HG03097 (cell line): Measurements from ENCODE around the gene RSRC2.
"Not testable (repeated sequence)": the region's sequence is repeated elsewhere in the genome, so short reads cannot be mapped to it uniquely, and the experiment has no call there.

Source experiments
- ATAC-seq: cut with Tn5 transposase; IDR thresholded peaks from one replicate; pipeline ENCODE4 v1.9.1; 2021; ENCODE audit not compliant: unreplicated experiment, low FRiP score

The RSRC2 gene

GRCh38 chr12:122487807-122488206 lies 38.9 kb downstream of the RSRC2 start:
- ATAC-seq = not testable (repeated sequence)

- no peak for ATAC-seq
Measured at GRCh38 chr12:122486805-122487426, 39.8 kb downstream of the RSRC2 start.

- ATAC-seq = not testable (repeated sequence)
Measured at GRCh38 chr12:122486360-122486759, 40.4 kb downstream of the RSRC2 start.

DNA sequence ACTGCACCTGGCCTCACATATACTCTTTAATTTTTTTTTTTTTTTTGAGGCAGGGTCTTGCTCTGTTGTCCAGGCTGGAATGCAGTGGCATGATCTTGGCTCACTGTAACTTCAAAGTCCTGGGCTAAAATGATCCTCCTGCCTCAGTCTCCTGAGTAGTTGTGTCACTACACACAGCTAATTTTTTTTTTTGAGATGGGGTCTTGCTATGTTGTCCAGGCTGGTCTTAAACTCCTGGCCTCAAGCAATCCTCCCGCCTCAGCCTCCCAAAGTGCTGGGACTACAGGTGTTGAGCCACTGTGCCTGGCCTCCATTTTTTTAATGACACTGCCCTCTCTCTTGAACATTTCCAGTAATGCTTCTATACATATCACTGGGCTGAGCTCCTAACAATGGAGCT lies 42.4 kb downstream of the RSRC2 start:
- not testable (repeated sequence) for ATAC-seq

- ATAC-seq = no peak
Measured at GRCh38 chr12:122483969-122484368, 42.8 kb downstream of the RSRC2 start.

- no peak for ATAC-seq
Measured at GRCh38 chr12:122481861-122482260, 44.9 kb downstream of the RSRC2 start.

DNA sequence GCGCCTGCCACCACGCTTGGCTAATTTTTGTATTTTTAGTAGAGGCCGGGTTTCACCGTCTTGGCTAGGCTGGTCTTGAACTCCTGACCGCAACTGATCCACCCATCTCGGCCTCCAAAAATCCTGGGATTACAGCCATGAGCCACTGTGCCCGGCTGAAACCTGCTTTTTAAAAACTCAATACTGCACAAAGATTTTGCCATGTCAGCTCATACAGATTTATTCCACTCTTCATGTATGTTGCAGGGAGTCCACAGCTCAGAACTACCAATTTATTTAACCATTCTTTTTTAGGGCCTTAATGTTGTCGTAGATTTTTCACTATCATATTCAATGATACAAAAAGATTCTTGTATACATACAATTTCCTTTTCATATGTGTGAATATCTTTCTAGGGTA lies 46.0 kb downstream of the RSRC2 start:
- no peak for ATAC-seq

- ATAC-seq = no peak
Measured at GRCh38 chr12:122474324-122474716, 52.4 kb downstream of the RSRC2 start.

DNA sequence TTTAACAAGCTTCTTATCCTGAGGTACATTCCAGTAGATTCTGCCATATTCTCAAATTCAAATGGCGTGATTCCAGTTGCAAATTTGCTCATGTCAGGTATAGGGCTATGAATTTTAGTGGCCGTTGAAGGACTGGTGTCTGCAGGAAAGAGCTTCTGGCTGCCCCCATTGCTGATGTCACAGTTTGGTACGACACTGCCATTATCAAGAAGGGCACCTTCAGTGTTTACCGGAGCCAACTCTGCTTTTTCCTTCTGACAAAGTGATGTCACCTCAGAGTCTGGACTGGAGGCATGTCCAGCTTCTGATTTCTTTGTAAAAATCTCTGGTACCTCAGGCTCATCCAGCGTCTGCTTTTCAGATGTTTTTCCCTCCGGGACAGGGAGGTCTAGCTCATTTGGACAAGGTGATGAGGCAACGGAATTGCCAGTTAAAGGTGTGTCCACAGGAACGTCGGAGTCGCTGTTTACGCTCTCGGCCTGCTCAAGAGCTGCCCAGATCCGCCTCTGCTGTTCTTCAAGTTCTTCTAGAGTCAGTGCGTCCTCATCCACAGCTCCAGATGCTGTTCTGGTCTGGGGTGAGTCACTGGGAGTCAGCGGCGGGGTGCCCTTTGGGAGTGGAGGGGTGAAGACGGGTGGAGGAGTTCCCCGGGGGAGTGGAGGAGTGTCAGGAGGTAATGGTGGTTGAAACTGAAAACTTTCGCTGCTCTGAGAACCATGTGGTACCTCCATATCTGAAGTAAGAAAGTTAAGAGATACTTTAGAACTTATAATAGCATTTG lies 53.0 kb downstream of the RSRC2 start:
- ATAC-seq = no peak

- no peak for ATAC-seq
Measured at GRCh38 chr12:122471324-122472226, 55.2 kb downstream of the RSRC2 start.

DNA sequence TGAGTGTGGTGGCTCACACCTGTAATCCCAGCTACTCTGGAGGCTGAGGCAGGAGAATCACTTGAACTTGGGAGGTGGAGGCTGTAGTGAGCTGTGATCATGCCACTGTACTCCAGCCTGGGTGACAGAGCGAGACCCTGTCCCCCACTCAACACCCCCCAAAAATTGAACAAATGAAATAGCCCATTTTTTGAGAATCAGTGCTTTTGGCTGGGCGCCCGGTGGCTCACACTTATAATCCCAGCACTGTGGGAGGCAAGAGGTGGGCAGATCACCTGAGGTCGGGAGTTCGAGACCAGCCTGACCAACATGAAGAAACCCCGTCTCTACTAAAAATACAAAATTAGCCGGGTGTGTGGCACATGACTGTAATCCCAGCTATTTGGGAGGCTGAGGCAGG lies 56.2 kb downstream of the RSRC2 start:
- not testable (repeated sequence) for ATAC-seq

GRCh38 chr12:122469856-122470255 lies 56.9 kb downstream of the RSRC2 start:
- ATAC-seq = not testable (repeated sequence)

DNA sequence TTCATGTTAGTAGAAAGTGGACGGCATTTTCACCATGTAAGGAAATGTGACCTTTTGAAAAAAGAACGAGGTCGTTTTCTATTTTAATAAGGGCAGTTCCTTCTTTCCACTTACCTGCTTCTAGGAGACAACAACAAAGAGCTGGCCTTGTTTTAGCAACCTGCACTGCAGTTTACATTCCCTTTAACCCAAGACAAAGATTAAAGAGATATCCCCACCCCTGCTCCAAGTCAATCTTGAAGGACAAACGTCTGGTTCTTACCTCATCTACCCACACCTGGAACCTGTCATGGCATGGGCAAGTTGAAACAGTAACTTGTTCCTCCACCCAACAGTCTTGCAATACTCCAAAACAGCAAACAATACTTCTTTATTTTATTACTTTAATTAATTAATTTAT lies 58.8 kb downstream of the RSRC2 start:
- ATAC-seq = no peak

DNA sequence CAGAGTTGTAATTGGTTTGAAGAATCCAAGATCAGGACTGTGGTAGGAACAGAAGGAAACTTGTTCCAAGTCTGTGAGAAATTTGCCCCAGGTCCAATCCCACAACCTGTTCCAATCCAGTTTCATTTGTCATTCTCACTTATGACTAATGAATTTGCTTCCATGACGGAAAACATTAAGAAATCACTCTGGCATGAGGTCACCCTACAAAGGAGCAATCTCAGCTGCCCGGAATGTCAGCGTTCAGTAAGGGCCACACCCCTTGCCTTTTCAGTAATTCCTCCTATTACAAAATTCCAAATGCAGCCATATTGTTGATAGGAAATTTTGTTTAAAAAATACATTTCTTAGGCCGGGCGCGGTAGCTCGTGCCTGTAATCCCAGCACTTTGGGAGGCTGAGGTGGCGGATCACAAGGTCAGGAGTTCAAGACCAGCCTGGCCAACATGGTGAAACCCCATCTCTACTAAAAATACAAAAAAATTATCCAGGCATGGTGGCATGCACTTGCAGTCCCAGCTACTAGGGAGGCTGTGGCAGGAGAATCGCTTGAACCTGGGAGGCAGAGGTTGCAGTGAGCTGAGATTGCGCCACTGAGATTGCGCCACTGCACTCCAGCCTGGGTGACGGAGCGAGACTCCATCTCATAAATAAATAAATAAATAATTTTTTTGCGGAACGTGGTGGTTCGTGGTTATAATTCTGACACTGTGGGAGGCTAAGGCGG lies 62.3 kb downstream of the RSRC2 start:
- ATAC-seq = not testable (repeated sequence)

- no peak for ATAC-seq
Measured at GRCh38 chr12:122460641-122461040, 66.1 kb downstream of the RSRC2 start.

- ATAC-seq = no peak
Measured at GRCh38 chr12:122460061-122460460, 66.7 kb downstream of the RSRC2 start.

DNA sequence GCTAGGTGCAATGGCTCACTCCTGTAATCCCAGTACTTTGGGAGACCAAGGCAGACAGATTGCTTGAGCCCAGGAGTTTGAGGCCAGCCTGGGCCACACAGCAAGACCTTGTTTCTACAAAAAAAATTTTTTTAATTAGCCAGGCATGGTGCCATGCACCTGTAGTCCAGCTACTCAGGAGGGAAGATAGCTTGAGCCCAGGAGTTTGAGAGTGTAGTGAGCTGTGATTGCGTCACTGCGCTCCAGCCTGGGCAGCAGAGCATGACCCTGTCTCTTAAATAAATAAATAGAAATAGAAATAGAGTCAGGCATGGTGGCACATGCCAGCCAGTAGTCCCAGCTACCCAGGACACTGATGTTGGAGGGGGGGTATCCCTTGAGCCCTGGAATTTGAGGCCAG lies 67.5 kb downstream of the RSRC2 start:
- no peak for ATAC-seq

- ATAC-seq = no peak
Measured at GRCh38 chr12:122458105-122459035, 68.4 kb downstream of the RSRC2 start.

- ATAC-seq = no peak
Measured at GRCh38 chr12:122457627-122458026, 69.1 kb downstream of the RSRC2 start.
